ENCODE data around the gene C1orf35. TPM values are rescaled to one million over a fixed set of nuclear protein-coding genes. Genes with fewer than 3 reads are reported as not detected.

Gene C1orf35
- total RNA-seq, 1 donor from 2014 or later, result 2.4 TPM

GRCh38 chr1:228125185-228125584 lies 22.1 kb upstream of the C1orf35 start:
- H3K27me3 ChIP-seq, result no peaks in the 10 kb centered on the region
- no peak overlapping the region for H3K4me3 ChIP-seq
- no peaks in the 10 kb centered on the region for H3K36me3 ChIP-seq
- H3K9me3 ChIP-seq, result no peaks in the 10 kb centered on the region
- no peak overlapping the region for H3K27ac ChIP-seq
- no peak for TF ChIP-seq CTCF (IDR thresholded peaks at IDR 0.05)
- DNase-seq (ENCODE audit: low spot score in 2 of 2), result no peak
- intact Hi-C loops (cut with DNase I), result no loop called here
- no peaks in the 10 kb centered on the region for H3K4me1 ChIP-seq

DNA sequence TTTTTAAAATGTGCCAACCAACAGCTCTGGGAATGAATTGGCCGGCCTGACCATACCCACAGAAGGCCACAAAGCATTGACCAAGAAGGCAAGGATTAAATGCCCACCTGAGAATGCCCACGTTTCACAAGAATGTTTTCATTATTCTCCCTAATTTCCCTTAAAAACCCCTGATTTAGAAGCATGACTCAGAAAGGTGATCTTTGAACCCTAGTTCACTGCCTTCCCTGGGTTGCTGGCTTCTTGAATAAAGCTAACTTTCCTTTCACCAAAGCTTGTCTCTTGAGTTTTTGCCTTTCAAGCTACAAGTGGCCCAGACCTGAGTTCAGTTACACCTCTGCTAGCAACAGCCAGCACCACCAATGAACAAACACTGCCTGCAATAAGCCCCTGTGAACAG lies 20.4 kb upstream of the C1orf35 start:
- H3K27me3 ChIP-seq, result no peaks in the 10 kb centered on the region
- H3K4me3 ChIP-seq, result no peak overlapping the region
- intact Hi-C loops (cut with DNase I), result no loop called here
- no peak overlapping the region for H3K27ac ChIP-seq
- no peaks in the 10 kb centered on the region for H3K4me1 ChIP-seq
- no peak for DNase-seq (ENCODE audit: low spot score in 2 of 2)
- no peaks in the 10 kb centered on the region for H3K9me3 ChIP-seq
- no peaks in the 10 kb centered on the region for H3K36me3 ChIP-seq
- no peak for TF ChIP-seq CTCF (IDR thresholded peaks at IDR 0.05)

DNA sequence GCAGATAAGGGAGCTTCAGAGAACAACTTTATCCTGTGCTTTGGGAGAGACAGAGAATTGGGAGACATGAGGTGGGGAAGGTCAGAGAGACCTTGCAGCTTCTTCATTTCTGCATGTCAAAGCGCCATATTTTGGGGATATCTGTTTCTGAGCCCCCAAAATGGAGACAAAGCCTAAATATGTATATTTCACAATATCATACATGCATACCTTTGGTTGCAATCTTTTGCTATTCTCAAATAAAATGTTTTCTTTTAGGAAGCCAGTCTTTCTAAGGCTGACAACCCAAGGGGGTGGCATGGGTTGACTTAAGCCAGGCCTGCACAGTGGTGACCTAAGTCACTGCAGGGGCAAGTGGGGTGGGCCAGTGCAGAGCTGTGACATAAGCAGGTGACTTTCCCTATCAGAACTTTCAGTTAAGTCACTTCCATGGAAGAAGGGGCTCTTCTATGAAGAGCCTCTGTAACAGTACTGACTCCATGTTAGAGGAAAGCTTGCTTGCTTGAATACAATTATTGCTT lies 19.9 kb upstream of the C1orf35 start:
- Histone ChIP-seq H3K4me1 (no peaks in the 10 kb centered on the region), H3K27me3 (no peaks in the 10 kb centered on the region), H3K27ac (no peak overlapping the region), H3K36me3 (no peaks in the 10 kb centered on the region), H3K9me3 (no peaks in the 10 kb centered on the region), H3K4me3 (no peak overlapping the region)
- TF ChIP-seq CTCF (IDR thresholded peaks at IDR 0.05), result no peak
- intact Hi-C loops (cut with DNase I), result no loop called here
- no peak for DNase-seq (ENCODE audit: low spot score in 2 of 2)

GRCh38 chr1:228120857-228121489 lies 17.8 kb upstream of the C1orf35 start:
- H3K27me3 ChIP-seq, result no peaks in the 10 kb centered on the region
- intact Hi-C loops (cut with DNase I), result no loop called here

DNA sequence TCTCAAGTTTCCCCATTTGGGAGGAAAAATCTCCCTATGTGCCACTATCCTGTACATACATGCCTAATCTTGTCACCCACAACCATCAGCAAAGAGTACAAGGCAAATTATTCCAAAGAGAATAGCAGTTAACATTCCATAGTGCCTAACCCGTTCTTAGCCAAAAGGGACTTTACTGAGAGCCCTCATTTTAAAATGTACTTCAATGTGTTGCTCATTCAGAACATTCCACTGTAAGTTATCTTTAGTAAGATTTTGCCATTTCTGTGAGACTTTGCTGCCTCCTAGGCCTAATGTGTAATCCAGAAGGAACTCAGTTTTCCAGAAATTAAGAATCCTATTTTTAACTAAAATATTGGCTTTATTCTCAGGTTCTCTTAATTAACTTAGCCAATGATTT lies 17.2 kb upstream of the C1orf35 start:
- peak in 1 of 3 experiments; percentile 5 for TF ChIP-seq CTCF (IDR thresholded peaks at IDR 0.05)
- H3K36me3 ChIP-seq, result no peaks in the 10 kb centered on the region
- no peaks in the 10 kb centered on the region for H3K27me3 ChIP-seq
- H3K9me3 ChIP-seq, result no peaks in the 10 kb centered on the region
- H3K4me3 ChIP-seq, result no peak overlapping the region
- H3K4me1 ChIP-seq, result no peaks in the 10 kb centered on the region
- intact Hi-C loops (cut with DNase I), result no loop called here
- DNase-seq (ENCODE audit: low spot score in 2 of 2), result no peak
- peak overlapping the region; percentile 30 to 47 for H3K27ac ChIP-seq

More at GRCh38 chr1:228120857-228121489, 17.8 kb upstream of the C1orf35 start:
- Histone ChIP-seq H3K4me3 (no peak overlapping the region), H3K27ac (peak overlapping the region; percentile 30 to 47), H3K36me3 (no peaks in the 10 kb centered on the region), H3K9me3 (no peaks in the 10 kb centered on the region), H3K4me1 (no peaks in the 10 kb centered on the region)
- DNase-seq (ENCODE audit: low spot score in 2 of 2), result no peak
- no peak for TF ChIP-seq CTCF (IDR thresholded peaks at IDR 0.05)

Measured in ascending aorta (tissue), 2 donors.